Head of caudate nucleus (tissue), 42 donors: Measurements from ENCODE around the gene STRN.

Experiments used
- DNase-seq, 42 donors: peaks; one replicate each; pipeline versions ENCODE4 v3.0.0 to v3.0.0-alpha.2; 2020 to 2021; ENCODE audit warnings: mixed read lengths in 7 of 42
- intact Hi-C: fragments of 100-400 bp; cut with DNase I; formaldehyde crosslinking; loops from one replicate; pipeline ENCODE4 v1.15.0; 2022

STRN gene

DNA sequence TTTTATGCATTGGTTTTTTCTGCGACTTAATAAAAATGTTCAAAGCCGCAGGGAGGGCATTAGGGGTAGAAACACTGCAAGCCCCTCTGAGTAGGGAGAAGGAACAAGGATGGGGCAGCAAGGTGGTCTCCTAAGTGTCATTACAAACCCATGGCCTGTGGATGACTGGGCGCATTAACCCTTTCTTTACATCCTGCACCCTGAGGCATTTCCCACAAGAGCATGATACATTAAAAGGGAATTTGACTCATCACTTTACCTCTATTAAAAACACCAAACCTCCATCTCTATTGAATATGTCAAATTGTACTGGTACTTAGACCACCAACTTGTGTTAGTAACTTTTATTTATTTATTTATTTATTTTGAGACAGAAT is 157.3 kb downstream of the STRN start:
- no peak for DNase-seq
- intact Hi-C loops, result no loop called here

DNA sequence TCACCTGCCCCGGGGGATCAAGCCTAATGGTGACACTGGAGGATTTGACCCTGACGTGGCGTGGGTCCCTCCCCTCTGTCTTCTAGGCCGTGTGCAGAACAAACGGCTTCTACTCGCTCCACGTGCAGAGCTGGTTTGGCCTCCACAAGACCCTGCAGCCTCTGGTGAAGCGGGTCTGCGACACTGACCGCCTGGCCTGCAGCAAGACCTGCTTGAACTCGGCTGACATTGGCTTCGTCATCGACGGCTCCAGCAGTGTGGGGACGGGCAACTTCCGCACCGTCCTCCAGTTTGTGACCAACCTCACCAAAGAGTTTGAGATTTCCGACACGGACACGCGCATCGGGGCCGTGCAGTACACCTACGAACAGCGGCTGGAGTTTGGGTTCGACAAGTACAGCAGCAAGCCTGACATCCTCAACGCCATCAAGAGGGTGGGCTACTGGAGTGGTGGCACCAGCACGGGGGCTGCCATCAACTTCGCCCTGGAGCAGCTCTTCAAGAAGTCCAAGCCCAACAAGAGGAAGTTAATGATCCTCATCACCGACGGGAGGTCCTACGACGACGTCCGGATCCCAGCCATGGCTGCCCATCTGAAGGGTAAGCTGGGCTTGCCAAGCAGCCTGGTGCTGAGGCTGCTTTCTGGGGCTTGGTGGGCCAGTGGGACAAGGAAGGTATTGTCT is 157.8 kb downstream of the STRN start:
- DNase-seq, result no peak
- intact Hi-C loops, result no loop called here

DNA sequence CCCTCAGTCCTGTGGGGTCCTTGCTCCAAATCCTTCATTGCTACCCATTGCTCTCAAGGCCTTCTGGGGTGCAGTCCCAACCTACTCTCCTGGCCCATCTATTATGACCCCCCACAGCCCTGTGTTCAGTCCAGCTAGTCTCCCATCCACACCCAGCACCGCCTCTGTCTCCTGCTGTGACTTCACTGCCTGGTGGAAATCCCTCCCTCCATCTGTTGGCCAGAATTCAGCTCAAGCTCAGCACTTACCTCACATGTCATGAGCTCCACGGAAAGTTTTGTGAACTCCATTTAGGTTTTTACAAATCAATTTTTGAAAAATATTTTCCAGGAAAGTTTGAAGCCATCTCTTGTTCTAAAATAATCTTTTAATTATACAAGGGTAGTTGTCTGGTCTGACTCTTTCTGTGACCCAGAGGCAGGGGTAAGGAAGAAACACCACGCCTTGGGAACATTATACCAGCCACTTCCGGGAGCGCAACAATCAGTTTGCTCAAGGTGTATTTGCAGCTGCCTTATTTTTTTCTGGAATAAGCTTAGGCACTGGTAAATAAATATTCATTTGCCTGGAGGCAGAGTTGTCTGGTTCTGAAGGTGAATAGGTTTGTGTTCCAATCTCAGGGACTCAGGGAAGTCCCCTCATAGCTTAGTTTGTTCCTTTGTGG is 159.0 kb downstream of the STRN start:
- DNase-seq, result no peak
- intact Hi-C loops, result no loop called here

DNA sequence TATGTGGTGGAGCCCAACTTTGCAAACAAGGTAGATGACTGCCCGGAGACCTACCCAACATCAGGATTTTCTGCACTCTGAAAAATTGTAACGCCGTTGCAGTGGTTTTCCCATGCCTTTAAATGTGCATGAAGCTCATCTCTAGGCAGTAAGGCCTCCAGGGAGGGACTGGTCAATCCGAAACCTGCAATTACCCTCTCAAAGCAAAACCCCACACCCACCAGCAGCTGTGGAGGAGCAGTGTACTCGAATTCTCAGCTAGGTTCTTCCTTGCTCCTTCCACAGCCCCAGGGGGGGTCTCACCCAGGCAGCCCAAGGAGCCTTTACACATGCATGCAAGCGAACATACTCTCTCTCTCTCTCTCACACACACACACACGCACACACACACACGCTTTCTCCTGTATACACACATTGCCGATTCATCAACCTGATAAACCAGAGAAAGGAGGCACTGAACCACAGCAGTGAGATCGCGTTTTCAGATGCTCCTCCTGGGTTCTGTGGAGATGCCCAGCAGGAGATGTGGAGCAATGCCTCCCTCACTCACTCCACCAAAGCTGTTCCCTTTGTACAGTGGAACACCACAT is 160.6 kb downstream of the STRN start:
- intact Hi-C loops, result no loop called here
- no peak for DNase-seq

DNA sequence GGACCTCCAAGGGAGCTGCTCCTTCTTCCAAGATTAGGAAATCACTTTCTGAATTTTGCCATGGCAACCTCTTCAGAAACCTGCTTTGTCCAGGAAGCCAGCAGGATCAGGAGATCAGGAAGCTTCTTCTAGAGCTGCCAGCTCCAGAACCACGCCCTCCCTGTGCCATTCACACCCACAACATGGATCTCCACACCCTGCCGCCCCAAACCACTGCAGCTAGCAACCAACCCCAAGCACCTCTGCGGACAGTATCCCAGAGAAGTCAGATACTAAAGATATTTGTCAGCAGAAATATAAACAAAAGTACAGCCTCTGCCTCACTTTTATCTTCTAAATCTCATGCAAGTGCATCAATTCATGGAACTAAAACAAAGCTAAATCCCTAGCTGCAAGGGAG is 163.4 kb downstream of the STRN start:
- no peak for DNase-seq
- intact Hi-C loops, result no loop called here

DNA sequence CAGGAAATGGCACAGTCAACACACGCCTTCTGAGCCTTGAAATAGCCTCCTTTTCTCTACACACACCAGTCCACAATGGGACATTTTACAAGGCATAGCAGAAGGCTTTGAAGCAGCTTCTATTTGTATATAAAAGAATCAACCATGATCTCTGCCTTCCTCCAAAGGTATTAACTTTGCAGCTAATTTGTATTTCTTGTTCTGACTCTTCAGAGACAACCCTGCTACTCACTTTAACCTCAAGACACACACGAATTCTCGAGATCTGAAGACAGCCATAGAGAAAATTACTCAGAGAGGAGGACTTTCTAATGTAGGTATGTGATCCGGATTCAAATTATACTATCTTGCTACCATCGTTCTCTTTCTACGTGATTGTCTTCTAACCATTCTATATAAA is 165.2 kb downstream of the STRN start:
- intact Hi-C loops, result no loop called here

DNA sequence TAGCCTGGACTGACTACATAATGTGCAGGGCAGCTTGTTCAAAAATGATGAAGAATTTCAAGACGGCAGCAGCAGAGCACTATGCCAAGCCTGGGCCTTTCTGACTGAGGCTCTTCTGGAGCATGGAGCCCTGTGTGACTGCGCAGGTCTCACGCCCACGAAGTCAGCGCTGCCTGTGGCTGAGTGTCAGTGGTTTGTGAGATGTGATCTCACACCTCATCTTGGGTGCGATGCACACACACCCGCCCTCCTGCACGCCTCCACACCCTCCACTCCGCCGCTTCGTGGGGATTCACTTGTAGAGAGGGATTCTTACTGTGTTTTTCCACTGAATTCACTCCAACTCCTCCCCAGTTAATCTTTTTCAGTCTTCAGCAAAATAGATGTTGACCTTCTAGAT is 166.0 kb downstream of the STRN start:
- DNase-seq, result peak; percentile 54 to 94 (median 84)

More for the DNA sequence above, 165.2 kb downstream of the STRN start:
- no peak for DNase-seq

DNA sequence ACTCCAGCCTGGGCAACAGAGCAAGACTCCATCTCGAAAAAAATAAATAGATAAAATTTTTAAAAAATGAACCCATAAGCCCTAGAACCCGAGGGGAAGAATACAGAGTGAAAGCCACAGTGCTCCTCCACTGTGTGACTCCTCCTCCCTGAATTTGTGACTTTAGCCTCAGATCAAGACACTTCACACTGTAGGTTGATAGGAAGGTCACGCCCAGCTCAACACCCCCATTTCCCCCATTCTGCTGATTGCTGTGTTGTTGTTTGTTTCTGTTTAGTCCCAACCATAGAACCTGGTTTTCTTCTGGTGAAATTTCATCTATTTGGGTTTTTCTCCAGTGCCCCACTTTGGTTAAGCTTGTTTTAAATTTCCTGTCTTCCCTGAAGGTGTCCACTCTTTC is 167.6 kb downstream of the STRN start:
- DNase-seq, result no peak
- intact Hi-C loops, result no loop called here

More for the DNA sequence above, 166.0 kb downstream of the STRN start:
- intact Hi-C loops, result no loop called here

DNA sequence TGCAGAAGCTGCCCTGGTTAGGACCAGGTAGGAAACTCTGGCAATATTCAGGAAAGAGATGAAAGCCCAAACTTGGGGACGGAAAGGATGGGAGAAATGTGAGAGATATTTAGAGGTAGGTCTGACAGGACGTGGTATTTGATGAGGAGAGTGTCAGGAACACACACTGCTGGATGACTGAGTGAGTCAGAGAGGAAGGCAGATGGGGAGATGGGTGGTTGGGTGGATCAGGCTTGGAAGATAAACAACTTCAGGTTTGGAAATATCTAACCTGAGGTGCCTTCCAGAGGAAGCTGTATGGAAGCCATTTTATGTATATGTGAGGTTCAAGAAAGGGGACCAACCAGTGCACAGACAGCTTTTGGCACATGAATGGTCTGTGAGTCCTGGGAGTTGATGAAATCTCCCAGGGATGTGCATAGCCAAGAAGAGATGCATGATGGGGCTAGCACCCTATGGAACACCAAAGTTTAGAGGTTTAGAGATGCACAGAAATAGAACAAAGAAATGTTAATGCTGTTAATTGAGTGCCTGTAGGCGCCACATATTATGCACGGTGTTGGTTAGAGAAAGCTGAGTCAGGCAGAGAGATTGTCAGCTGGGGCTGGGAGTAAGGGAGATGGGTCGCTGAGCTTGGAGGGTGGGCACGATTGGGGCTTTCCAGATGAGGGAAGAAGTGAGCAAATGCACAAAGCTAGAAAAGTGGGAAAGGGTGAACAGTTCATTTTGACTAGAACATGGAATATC is 168.8 kb downstream of the STRN start:
- peak in 30 of 42 donors; percentile 13 to 83 (median 55) for DNase-seq
- intact Hi-C loops, result no loop called here
